Activated T-helper 1 cell treated with anti-CD3 and anti-CD28 coated beads, Interleukin-12 subunit alpha, Interleukin-12 subunit beta, Interleukin-2, Interleukin-4 antibody, amounts not matched to agents 30 ng/mL and 10 ng/mL and 1 ng/mL, durations not matched to agents 14 hours and 24 hours and 36 hours (primary cell): Measurements from ENCODE around the gene IBSP. TPM values are rescaled to one million over a fixed set of nuclear protein-coding genes. Genes with fewer than 3 reads are reported as not detected.

Source experiments
- DNase-seq: peaks from one replicate; pipeline ENCODE4 v3.0.0; 2021; ENCODE audit warnings: low spot score
- H3K27ac Mint-ChIP-seq: one replicate; pipeline ENCODE4 v1.8.0; 2021; ENCODE audit warnings: mild to moderate bottlenecking, mixed read lengths
- H3K27me3 Mint-ChIP-seq: one replicate; pipeline ENCODE4 v1.8.0; 2022; ENCODE audit warnings: mild to moderate bottlenecking, moderate library complexity, mixed read lengths; ENCODE audit not compliant: insufficient read depth
- H3K36me3 Mint-ChIP-seq: one replicate; pipeline ENCODE4 v1.8.0; 2021; ENCODE audit warnings: low read depth, mixed read lengths
- H3K4me1 Mint-ChIP-seq: one replicate; pipeline ENCODE4 v1.8.0; 2021; ENCODE audit warnings: low read depth, mixed read lengths
- H3K4me3 Mint-ChIP-seq: one replicate; pipeline ENCODE4 v1.8.0; 2021; ENCODE audit warnings: mild to moderate bottlenecking, moderate library complexity, mixed read lengths
- H3K9me3 Mint-ChIP-seq: one replicate; pipeline ENCODE4 v1.8.0; 2021; ENCODE audit warnings: mixed read lengths
- intact Hi-C: fragments of 100-400 bp; cut with micrococcal nuclease; formaldehyde crosslinking; loops from one replicate; pipeline ENCODE4 v1.15.1; 2024
- total RNA-seq: library from RNA; stranded (reverse); gene quantifications from 2 replicates; pipeline ENCODE4 v1.2.3, GENCODE V29; 2022

The IBSP gene
- total RNA-seq, 1 donor from 2014 or later = not detected

- H3K4me1 Mint-ChIP-seq = no peaks in the 10 kb centered on the region
- H3K36me3 Mint-ChIP-seq = no peaks in the 10 kb centered on the region
- intact Hi-C loops = no loop called here
- H3K9me3 Mint-ChIP-seq = no peaks in the 10 kb centered on the region
- peaks cover 3% of the 10 kb centered on the region for H3K27me3 Mint-ChIP-seq
- no peak overlapping the region for H3K27ac Mint-ChIP-seq
- no peak overlapping the region for H3K4me3 Mint-ChIP-seq
- DNase-seq = no peak
Observed at GRCh38 chr4:87811977-87812376, 12.6 kb downstream of the IBSP start.

GRCh38 chr4:87819281-87819919 is 20.0 kb downstream of the IBSP start:
- no peak for DNase-seq
- no peak overlapping the region for H3K27ac Mint-ChIP-seq
- peaks cover 6% of the 10 kb centered on the region for H3K27me3 Mint-ChIP-seq
- intact Hi-C loops = no loop called here
- H3K9me3 Mint-ChIP-seq = no peaks in the 10 kb centered on the region
- H3K36me3 Mint-ChIP-seq = no peaks in the 10 kb centered on the region
- no peaks in the 10 kb centered on the region for H3K4me1 Mint-ChIP-seq
- no peak overlapping the region for H3K4me3 Mint-ChIP-seq

DNA sequence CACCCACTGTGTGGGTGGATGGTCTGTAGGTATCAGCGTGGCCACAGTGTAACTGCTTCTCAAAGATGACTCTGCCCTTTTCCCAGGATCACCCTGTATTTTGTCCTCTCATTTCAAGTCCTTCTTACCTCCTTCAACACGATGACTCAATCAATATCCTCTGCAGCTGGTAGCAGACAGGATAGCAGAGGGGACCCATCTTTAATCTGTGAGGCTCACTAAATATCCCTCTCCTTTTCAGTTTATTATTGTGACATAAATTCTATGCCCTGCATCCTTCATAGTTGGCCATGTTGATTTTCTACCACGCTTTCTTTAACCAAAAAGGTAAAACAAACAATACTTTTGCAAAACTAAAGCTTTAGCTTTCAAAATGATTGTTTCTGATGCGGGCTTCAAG is 23.8 kb downstream of the IBSP start:
- H3K4me1 Mint-ChIP-seq = no peaks in the 10 kb centered on the region
- H3K36me3 Mint-ChIP-seq = no peaks in the 10 kb centered on the region
- H3K27ac Mint-ChIP-seq = no peak overlapping the region
- H3K4me3 Mint-ChIP-seq = no peak overlapping the region
- no peak for DNase-seq
- intact Hi-C loops = no loop called here
- peaks cover 3% of the 10 kb centered on the region for H3K27me3 Mint-ChIP-seq
- no peaks in the 10 kb centered on the region for H3K9me3 Mint-ChIP-seq

DNA sequence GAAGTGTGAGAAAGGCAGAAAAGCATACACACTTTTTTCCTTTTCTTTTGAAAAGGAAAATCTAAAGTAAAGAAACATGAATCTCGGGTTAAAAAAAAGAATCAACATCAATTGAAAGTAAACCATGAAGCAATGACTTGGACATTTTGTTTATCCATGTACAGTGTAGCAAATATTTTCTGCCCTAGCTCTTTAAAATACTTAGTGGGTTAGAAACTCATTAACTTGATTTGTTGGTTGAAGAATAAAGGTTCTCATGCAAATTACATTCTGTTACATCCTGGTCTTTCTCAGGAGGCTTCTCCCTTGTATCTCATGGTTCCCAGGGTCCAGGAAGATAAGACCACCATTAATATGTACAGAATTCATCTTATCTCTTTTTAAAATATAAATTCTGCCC is 24.4 kb downstream of the IBSP start:
- H3K9me3 Mint-ChIP-seq = no peaks in the 10 kb centered on the region
- H3K4me1 Mint-ChIP-seq = no peaks in the 10 kb centered on the region
- H3K27me3 Mint-ChIP-seq = peaks cover 3% of the 10 kb centered on the region
- H3K27ac Mint-ChIP-seq = no peak overlapping the region
- intact Hi-C loops = no loop called here
- H3K4me3 Mint-ChIP-seq = no peak overlapping the region
- DNase-seq = no peak
- H3K36me3 Mint-ChIP-seq = no peaks in the 10 kb centered on the region

DNA sequence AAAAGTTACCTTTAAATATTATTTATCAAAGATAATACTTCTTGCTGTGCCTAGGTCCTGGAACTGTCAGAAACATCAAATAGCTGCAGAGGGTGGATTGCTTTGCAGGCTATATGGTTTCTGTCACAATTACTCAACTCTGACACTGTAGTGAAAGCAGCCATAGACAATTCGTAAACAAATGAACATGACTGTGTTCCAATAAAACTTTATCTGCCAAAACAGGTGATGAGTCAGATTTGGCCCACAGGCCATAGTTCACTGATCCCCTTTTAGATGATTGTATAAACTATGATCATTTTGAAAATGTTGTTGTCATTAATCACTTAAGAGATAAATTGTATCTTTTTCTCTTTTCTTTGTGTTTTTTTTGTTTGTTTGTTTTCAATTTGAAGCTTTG is 25.0 kb downstream of the IBSP start:
- Mint-ChIP-seq H3K9me3 (no peaks in the 10 kb centered on the region), H3K27me3 (peaks cover 3% of the 10 kb centered on the region), H3K4me3 (no peak overlapping the region), H3K27ac (no peak overlapping the region), H3K4me1 (no peaks in the 10 kb centered on the region), H3K36me3 (no peaks in the 10 kb centered on the region)
- no peak for DNase-seq
- intact Hi-C loops = no loop called here

- DNase-seq = no peak
- no peaks in the 10 kb centered on the region for H3K4me1 Mint-ChIP-seq
- H3K4me3 Mint-ChIP-seq = no peak within 1 kb of the TSS
- H3K27me3 Mint-ChIP-seq = peaks cover 3% of the 10 kb centered on the region
- H3K36me3 Mint-ChIP-seq = no peaks in the 10 kb centered on the region
- no peaks in the 10 kb centered on the region for H3K9me3 Mint-ChIP-seq
- intact Hi-C loops = no loop called here
- H3K27ac Mint-ChIP-seq = no peak within 1 kb of the TSS
Observed at GRCh38 chr4:87832669-87833068, 33.3 kb downstream of the IBSP start, which contains the start of gene MEPE. MEPE (plus strand) TSS chr4:87832969; CDS start chr4:87834715, 1,746 bp downstream.

DNA sequence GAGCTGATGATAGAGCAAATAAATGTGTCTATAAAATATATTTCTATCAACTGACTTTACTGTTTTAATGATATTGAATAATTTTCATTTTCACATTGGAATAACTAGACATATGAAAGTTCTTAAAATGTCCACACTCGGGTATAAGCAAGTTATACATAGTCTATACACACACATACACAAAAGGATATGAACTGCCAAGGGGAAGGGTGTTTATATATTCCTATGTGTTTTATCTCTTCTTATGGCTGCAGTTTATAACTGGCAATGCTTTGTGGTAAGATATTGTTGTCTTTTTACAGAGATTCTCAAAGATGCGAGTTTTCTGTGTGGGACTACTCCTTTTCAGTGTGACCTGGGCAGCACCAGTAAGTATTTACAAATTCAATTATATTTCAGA is 35.0 kb downstream of the IBSP start:
- Mint-ChIP-seq H3K36me3 (no peaks in the 10 kb centered on the region), H3K4me1 (no peaks in the 10 kb centered on the region), H3K27ac (no peak overlapping the region), H3K9me3 (no peaks in the 10 kb centered on the region), H3K27me3 (peaks cover 7% of the 10 kb centered on the region), H3K4me3 (no peak overlapping the region)
- intact Hi-C loops = no loop called here
- no peak for DNase-seq

DNA sequence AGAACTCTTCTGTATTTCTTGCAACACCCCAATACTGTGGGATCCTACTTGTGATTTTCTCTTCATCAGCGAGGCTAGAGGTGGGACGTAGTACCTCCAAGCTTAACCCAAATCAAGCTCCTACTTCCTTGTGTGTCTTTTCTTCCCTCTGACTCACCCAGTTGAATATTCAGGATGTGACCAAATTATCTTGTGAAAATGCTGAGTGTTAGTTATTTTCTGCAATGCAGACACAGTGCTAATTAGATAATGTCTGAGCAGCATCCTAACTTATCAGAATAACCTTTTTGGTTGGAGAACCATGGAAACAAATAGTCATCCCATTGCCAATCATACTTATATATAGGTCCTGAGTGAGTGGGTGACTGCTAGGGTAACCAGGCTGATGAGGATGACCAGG is 35.8 kb downstream of the IBSP start:
- Mint-ChIP-seq H3K27me3 (peaks cover 9% of the 10 kb centered on the region), H3K4me1 (no peaks in the 10 kb centered on the region), H3K36me3 (no peaks in the 10 kb centered on the region), H3K9me3 (no peaks in the 10 kb centered on the region), H3K4me3 (no peak overlapping the region), H3K27ac (no peak overlapping the region)
- intact Hi-C loops = no loop called here
- DNase-seq = no peak

DNA sequence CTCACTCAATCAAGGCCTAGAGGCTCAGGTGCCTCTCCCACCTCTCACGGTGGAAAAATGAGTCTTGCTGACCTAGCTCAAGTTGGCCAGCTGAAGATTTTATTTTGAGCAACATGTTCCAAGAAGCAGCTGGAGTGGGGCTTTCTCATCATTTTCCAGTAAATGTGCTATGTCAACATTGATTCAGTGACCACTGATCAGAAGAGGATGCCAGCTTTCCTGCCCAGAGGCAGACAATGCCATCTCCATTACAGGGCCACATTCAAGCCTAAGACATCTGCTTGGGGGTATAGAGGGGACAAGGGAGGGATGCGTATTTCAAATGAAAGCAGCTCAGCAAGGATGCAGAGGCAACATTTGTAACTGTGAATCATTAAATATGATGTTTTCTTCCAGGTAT is 36.4 kb downstream of the IBSP start:
- intact Hi-C loops = no loop called here
- Mint-ChIP-seq H3K4me1 (no peaks in the 10 kb centered on the region), H3K27me3 (peaks cover 10% of the 10 kb centered on the region), H3K9me3 (no peaks in the 10 kb centered on the region), H3K36me3 (no peaks in the 10 kb centered on the region), H3K4me3 (no peak overlapping the region), H3K27ac (no peak overlapping the region)
- no peak for DNase-seq

DNA sequence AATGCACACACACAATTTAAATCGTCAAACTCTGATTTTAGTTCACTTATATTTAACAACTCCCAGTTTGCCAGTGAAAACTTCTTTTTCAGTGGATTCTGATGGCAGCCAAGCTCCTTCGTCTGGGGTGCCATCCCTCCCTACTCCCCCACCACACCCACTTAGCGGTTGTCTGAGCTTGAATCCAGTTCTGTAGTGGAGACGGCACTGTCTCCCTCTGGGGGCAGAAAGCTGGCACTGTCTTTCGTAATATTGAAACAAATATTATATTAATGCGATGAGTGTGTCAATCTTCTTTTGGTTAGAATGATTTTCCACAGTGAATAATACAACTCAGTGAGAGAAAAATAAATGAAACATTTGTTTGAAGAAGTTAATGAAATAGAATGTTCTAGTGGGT is 38.9 kb downstream of the IBSP start:
- no peak for DNase-seq
- peaks cover 18% of the 10 kb centered on the region for H3K27me3 Mint-ChIP-seq
- H3K36me3 Mint-ChIP-seq = no peaks in the 10 kb centered on the region
- H3K9me3 Mint-ChIP-seq = no peaks in the 10 kb centered on the region
- H3K4me3 Mint-ChIP-seq = no peak overlapping the region
- no peak overlapping the region for H3K27ac Mint-ChIP-seq
- intact Hi-C loops = loop anchor here (2.0 kb wide), 1 partner anchor 159 kb away; no protein-coding TSS in a partner anchor
- H3K4me1 Mint-ChIP-seq = no peaks in the 10 kb centered on the region

- H3K4me3 Mint-ChIP-seq = no peak overlapping the region
- no peak for DNase-seq
- no peaks in the 10 kb centered on the region for H3K4me1 Mint-ChIP-seq
- peaks cover 24% of the 10 kb centered on the region for H3K27me3 Mint-ChIP-seq
- no peak overlapping the region for H3K27ac Mint-ChIP-seq
- intact Hi-C loops = loop anchor here (2.0 kb wide), 1 partner anchor 160 kb away; no protein-coding TSS in a partner anchor
- no peaks in the 10 kb centered on the region for H3K9me3 Mint-ChIP-seq
- H3K36me3 Mint-ChIP-seq = no peaks in the 10 kb centered on the region
Observed at GRCh38 chr4:87838890-87839591, 39.7 kb downstream of the IBSP start.

- Mint-ChIP-seq H3K9me3 (no peaks in the 10 kb centered on the region), H3K36me3 (no peaks in the 10 kb centered on the region), H3K4me3 (no peak overlapping the region), H3K4me1 (no peaks in the 10 kb centered on the region), H3K27ac (no peak overlapping the region), H3K27me3 (peaks cover 27% of the 10 kb centered on the region)
- DNase-seq = no peak
- intact Hi-C loops = loop anchor here (2.0 kb wide), 1 partner anchor 161 kb away; no protein-coding TSS in a partner anchor
Observed at GRCh38 chr4:87839592-87839946, 40.2 kb downstream of the IBSP start.

DNA sequence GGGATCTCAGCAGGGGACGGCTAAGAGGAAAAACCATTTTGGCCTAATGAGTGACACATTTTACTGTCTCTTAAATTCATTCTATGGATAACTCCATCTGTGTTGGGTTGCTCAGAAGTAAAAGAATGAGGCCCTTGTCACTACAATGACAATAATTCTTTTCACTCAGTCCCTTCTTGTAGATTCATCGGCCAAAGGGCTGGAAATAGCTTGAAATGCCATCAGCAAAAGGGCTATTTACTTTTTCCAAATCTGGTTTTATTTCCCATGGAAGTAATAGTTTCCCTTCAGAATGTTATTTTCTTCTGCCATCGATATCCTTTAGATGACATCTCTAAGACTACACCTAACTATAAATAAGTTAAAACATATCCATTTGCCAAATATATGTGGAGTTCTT is 40.8 kb downstream of the IBSP start:
- Mint-ChIP-seq H3K4me3 (no peak overlapping the region), H3K27me3 (peaks cover 25% of the 10 kb centered on the region), H3K4me1 (no peaks in the 10 kb centered on the region), H3K27ac (no peak overlapping the region), H3K9me3 (no peaks in the 10 kb centered on the region), H3K36me3 (no peaks in the 10 kb centered on the region)
- no peak for DNase-seq
- intact Hi-C loops = loop anchor here (10.0 kb wide), 2 partner anchors 345 to 465 kb away; no protein-coding TSS in a partner anchor
